Activated CD8-positive, alpha-beta T cell treated with anti-CD3 and anti-CD28 coated beads for 36 hours (primary cell): ENCODE measurements around the gene PAX6. TPM values are rescaled to one million over a fixed set of nuclear protein-coding genes. Genes with fewer than 3 reads are reported as not detected.
A peak's percentile ranks its signal among the peaks of the same experiment; 100 is the strongest.

Source experiments
- ATAC-seq: fragments of 200-7000 bp; cut with Tn5 transposase; one replicate; pipeline ENCODE4 v1.10.0; 2021; ENCODE audit warnings: mild to moderate bottlenecking, moderate library complexity
- CTCF ChIA-PET: fragments of 350-600 bp; sonication (Branson Sonifier 250); formaldehyde crosslinking; loops from one replicate; lab custom pipeline; 2021; ENCODE audit warnings: antibody characterized with exemption; lab: Charles Lee
- POLR2A ChIA-PET: fragments of 350-600 bp; sonication (Branson Sonifier 250); formaldehyde crosslinking; loops from one replicate; lab custom pipeline; 2021; ENCODE audit warnings: antibody characterized with exemption; lab: Charles Lee
- DNase-seq: peaks from one replicate; pipeline ENCODE4 v3.0.0-alpha.2; 2020
- H3K27ac Mint-ChIP-seq: one replicate; pipeline ENCODE4 v1.8.0; 2021; ENCODE audit warnings: mild to moderate bottlenecking, mixed read lengths
- H3K27me3 Mint-ChIP-seq: one replicate; pipeline ENCODE4 v1.8.0; 2021; ENCODE audit warnings: mixed read lengths
- H3K36me3 Mint-ChIP-seq: one replicate; pipeline ENCODE4 v1.8.0; 2021; ENCODE audit warnings: low read depth, mixed read lengths
- H3K4me1 Mint-ChIP-seq: one replicate; pipeline ENCODE4 v1.8.0; 2021; ENCODE audit warnings: low read depth, mixed read lengths
- H3K4me3 Mint-ChIP-seq: one replicate; pipeline ENCODE4 v1.8.0; 2021; ENCODE audit warnings: mild to moderate bottlenecking, moderate library complexity, mixed read lengths
- H3K9me3 Mint-ChIP-seq: one replicate; pipeline ENCODE4 v1.8.0; 2021; ENCODE audit warnings: mixed read lengths
- CTCF ChIP-seq: fragments of 200-600 bp; IDR thresholded peaks from one replicate; pipeline ENCODE4 v1.8.0; 2022; ENCODE audit warnings: antibody characterized with exemption, mild to moderate bottlenecking
- intact Hi-C: fragments of 100-400 bp; cut with micrococcal nuclease; formaldehyde crosslinking; loops from one replicate; pipeline ENCODE4 v1.10.0; 2022
- total RNA-seq, 2 experiments: library from RNA; stranded (reverse); gene quantifications; one replicate each; pipeline ENCODE4 v1.2.3, GENCODE V29; 2021

PAX6 gene
- total RNA-seq = not detected

- Mint-ChIP-seq H3K9me3 (no peaks in the 10 kb centered on the region), H3K4me3 (peak within 1 kb of the TSS; percentile 61), H3K36me3 (no peaks in the 10 kb centered on the region), H3K27ac (no peak within 1 kb of the TSS), H3K27me3 (peaks cover 77% of the 10 kb centered on the region), H3K4me1 (peaks cover 45% of the 10 kb centered on the region)
- no peak for TF ChIP-seq CTCF
- ChIA-PET CTCF (interaction anchor here (1.1 kb wide), 1 partner anchor 9 kb away, joined by 3 read pairs; no protein-coding TSS in a partner anchor), POLR2A (interaction anchor here (1.0 kb wide), 1 partner anchor 13 kb away, joined by 3 read pairs; no protein-coding TSS in a partner anchor)
- DNase-seq = peak; percentile 71
- ATAC-seq = peak; percentile 59
- intact Hi-C loops = no loop called here
Observed at GRCh38 chr11:31810779-31811647, at the start of gene PAX6. TSS of gene PAX6 (minus strand) at chr11:31811322. CDS start at chr11:31806411, 4,911 bp downstream.

GRCh38 chr11:31860391-31860790 is 49.3 kb upstream of the PAX6 start:
- no peak overlapping the region for H3K27ac Mint-ChIP-seq
- H3K27me3 Mint-ChIP-seq = peaks cover 25% of the 10 kb centered on the region
- H3K4me3 Mint-ChIP-seq = no peak overlapping the region
- no peaks in the 10 kb centered on the region for H3K36me3 Mint-ChIP-seq
- H3K4me1 Mint-ChIP-seq = no peaks in the 10 kb centered on the region
- ATAC-seq (no peak), DNase-seq (no peak)
- intact Hi-C loops = no loop called here
- ChIA-PET POLR2A (no interaction called here), CTCF (no interaction called here)
- no peaks in the 10 kb centered on the region for H3K9me3 Mint-ChIP-seq
- no peak for TF ChIP-seq CTCF

GRCh38 chr11:31856248-31856647 is 45.1 kb upstream of the PAX6 start:
- no peak for TF ChIP-seq CTCF
- no peaks in the 10 kb centered on the region for H3K36me3 Mint-ChIP-seq
- ChIA-PET POLR2A (no interaction called here), CTCF (no interaction called here)
- DNase-seq (no peak), ATAC-seq (no peak)
- no peaks in the 10 kb centered on the region for H3K9me3 Mint-ChIP-seq
- no peak overlapping the region for H3K27ac Mint-ChIP-seq
- peaks cover 24% of the 10 kb centered on the region for H3K27me3 Mint-ChIP-seq
- H3K4me1 Mint-ChIP-seq = no peaks in the 10 kb centered on the region
- H3K4me3 Mint-ChIP-seq = no peak overlapping the region
- intact Hi-C loops = no loop called here

- Mint-ChIP-seq H3K27me3 (peaks cover 24% of the 10 kb centered on the region), H3K4me1 (no peaks in the 10 kb centered on the region), H3K9me3 (no peaks in the 10 kb centered on the region), H3K27ac (no peak overlapping the region), H3K4me3 (no peak overlapping the region), H3K36me3 (no peaks in the 10 kb centered on the region)
- ATAC-seq (no peak), DNase-seq (no peak)
- CTCF ChIA-PET = no interaction called here
- intact Hi-C loops = no loop called here
- POLR2A ChIA-PET = no interaction called here
- no peak for TF ChIP-seq CTCF
Observed at GRCh38 chr11:31855466-31855865, 44.3 kb upstream of the PAX6 start.

- H3K9me3 Mint-ChIP-seq = no peaks in the 10 kb centered on the region
Observed at GRCh38 chr11:31850365-31850764, 39.2 kb upstream of the PAX6 start.

More at GRCh38 chr11:31850365-31850764, 39.2 kb upstream of the PAX6 start:
- Mint-ChIP-seq H3K4me1 (no peaks in the 10 kb centered on the region), H3K36me3 (no peaks in the 10 kb centered on the region), H3K27me3 (peaks cover 19% of the 10 kb centered on the region), H3K4me3 (no peak overlapping the region), H3K27ac (no peak overlapping the region)
- intact Hi-C loops = no loop called here
- ChIA-PET POLR2A (no interaction called here), CTCF (no interaction called here)
- no peak for TF ChIP-seq CTCF
- DNase-seq (no peak), ATAC-seq (no peak)
